Amniotic stem cell (primary cell): ENCODE measurements around the gene LARP1B.
A peak's percentile ranks its signal among the peaks of the same experiment; 100 is the strongest.
"Not testable (repeated sequence)": the region's sequence is repeated elsewhere in the genome, so short reads cannot be mapped to it uniquely, and the experiment has no call there.

Source experiments
- DNase-seq: peaks from one replicate; lab custom pipeline; 2025; lab: John Stamatoyannopoulos, UW

Gene LARP1B

GRCh38 chr4:128135391-128135790, 74.3 kb downstream of the LARP1B start:
- DNase-seq = no peak

GRCh38 chr4:128141866-128142265, 80.8 kb downstream of the LARP1B start:
- DNase-seq = no peak

GRCh38 chr4:128145727-128146126, 84.6 kb downstream of the LARP1B start:
- no peak for DNase-seq

GRCh38 chr4:128153800-128154199, 92.7 kb downstream of the LARP1B start:
- no peak for DNase-seq

GRCh38 chr4:128155231-128155855, 94.2 kb downstream of the LARP1B start:
- no peak for DNase-seq

GRCh38 chr4:128155874-128156456, 94.9 kb downstream of the LARP1B start:
- no peak for DNase-seq

GRCh38 chr4:128156472-128156871, 95.4 kb downstream of the LARP1B start:
- DNase-seq = not testable (repeated sequence)

GRCh38 chr4:128158894-128159293, 97.8 kb downstream of the LARP1B start:
- DNase-seq = no peak

GRCh38 chr4:128159967-128160366, 98.9 kb downstream of the LARP1B start:
- no peak for DNase-seq

- DNase-seq = no peak
Measured at GRCh38 chr4:128161138-128161537, 100.0 kb downstream of the LARP1B start.

GRCh38 chr4:128162434-128162833, 101.3 kb downstream of the LARP1B start:
- no peak for DNase-seq

GRCh38 chr4:128163177-128164117, 102.3 kb downstream of the LARP1B start:
- no peak for DNase-seq

- no peak for DNase-seq
Measured at GRCh38 chr4:128166982-128167381, 105.9 kb downstream of the LARP1B start.

GRCh38 chr4:128168701-128169100, 107.6 kb downstream of the LARP1B start:
- DNase-seq = no peak

- DNase-seq = no peak
Measured at GRCh38 chr4:128169245-128169644, 108.1 kb downstream of the LARP1B start.

- DNase-seq = no peak
Measured at GRCh38 chr4:128176643-128177042, 115.5 kb downstream of the LARP1B start.

GRCh38 chr4:128177498-128177897, 116.4 kb downstream of the LARP1B start:
- no peak for DNase-seq

- no peak for DNase-seq
Measured at GRCh38 chr4:128186623-128187022, 125.5 kb downstream of the LARP1B start.

- peak; percentile 66 for DNase-seq
Measured at GRCh38 chr4:128191115-128191781, 130.1 kb downstream of the LARP1B start.

GRCh38 chr4:128220286-128221235, 159.4 kb downstream of the LARP1B start:
- DNase-seq = no peak

- DNase-seq = no peak
Measured at GRCh38 chr4:128221586-128221985, 160.5 kb downstream of the LARP1B start.
